ENCODE measurements around the gene KCNT1.

DNA sequence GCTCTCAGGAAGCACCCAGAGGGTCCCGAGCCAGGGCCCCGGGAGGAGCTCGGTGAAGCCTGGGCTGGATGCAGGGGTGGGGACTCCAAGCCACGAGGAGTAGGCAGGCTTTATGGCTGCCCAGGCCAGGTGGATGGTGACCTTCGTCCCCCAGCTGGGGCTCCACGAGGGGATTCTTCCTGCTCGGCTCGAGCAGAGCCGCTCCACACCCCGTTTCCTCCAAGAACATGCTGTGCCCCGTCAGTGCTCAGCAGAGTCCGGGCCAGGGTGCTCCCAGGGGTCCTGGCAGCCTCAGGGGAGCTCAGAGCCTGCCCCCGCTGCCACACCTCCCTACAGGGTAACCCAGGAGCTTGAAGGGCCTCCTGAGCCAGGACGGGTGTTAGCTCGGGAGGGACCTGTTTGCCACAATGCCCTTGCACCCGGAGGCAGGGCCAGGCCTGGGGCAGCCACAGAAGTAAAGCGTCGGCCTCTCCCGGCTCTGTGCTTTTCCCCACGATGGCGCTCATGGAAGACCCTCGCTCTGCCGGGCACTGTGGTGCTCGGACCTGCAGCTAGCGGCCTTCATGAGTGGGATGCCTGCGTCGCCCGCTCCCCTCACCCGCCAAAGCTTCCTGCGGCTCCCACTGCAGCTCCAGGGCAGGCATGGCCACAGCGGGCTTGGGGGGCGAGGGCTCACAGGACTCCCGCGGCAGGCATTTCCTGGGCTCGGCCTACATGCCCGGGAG, 86.8 kb downstream of the KCNT1 start:
- TF ChIP-seq, protein P1, sequence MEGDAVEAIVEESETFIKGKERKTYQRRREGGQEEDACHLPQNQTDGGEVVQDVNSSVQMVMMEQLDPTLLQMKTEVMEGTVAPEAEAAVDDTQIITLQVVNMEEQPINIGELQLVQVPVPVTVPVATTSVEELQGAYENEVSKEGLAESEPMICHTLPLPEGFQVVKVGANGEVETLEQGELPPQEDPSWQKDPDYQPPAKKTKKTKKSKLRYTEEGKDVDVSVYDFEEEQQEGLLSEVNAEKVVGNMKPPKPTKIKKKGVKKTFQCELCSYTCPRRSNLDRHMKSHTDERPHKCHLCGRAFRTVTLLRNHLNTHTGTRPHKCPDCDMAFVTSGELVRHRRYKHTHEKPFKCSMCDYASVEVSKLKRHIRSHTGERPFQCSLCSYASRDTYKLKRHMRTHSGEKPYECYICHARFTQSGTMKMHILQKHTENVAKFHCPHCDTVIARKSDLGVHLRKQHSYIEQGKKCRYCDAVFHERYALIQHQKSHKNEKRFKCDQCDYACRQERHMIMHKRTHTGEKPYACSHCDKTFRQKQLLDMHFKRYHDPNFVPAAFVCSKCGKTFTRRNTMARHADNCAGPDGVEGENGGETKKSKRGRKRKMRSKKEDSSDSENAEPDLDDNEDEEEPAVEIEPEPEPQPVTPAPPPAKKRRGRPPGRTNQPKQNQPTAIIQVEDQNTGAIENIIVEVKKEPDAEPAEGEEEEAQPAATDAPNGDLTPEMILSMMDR (IDR thresholded peaks at IDR 0.05; ENCODE audit: low read depth, low read length), result no peak
- no peak for TF ChIP-seq EZH2phosphoT487 (IDR thresholded peaks at IDR 0.05; ENCODE audit: low read depth)

Measured in OCI-LY3 (cell line).